ENCODE results near the gene ATP8A2. TPM values are rescaled to one million over a fixed set of nuclear protein-coding genes. Genes with fewer than 3 reads are reported as not detected.

ATP8A2 gene
- total RNA-seq, 1 donor from 2014 or later, result 39.1 TPM

DNA sequence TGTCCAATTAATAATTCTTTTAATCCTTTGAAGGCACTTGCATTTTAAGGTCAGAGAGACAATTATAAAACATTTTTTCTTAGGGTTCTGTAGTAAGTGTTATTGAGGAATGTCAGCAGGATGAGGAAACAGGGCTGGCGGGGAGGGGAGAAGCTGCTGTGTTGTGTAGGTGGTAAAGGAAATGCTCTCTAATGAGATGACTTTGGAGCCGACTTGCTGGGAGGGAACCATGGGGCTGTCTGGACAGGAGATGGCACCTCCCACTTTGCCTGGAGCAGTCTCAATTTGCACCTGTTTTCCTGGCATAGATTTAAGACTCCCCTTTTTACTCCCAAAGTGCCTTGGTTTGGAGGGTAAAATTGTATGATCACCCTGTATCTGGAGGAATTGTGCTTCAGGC, 230.4 kb downstream of the ATP8A2 start:
- no peaks in the 10 kb centered on the region for H3K4me1 Mint-ChIP-seq
- H3K36me3 Mint-ChIP-seq, result peaks cover 13% of the 10 kb centered on the region
- H3K27ac Mint-ChIP-seq, result no peak overlapping the region
- H3K9me3 Mint-ChIP-seq, result no peaks in the 10 kb centered on the region
- H3K27me3 Mint-ChIP-seq (ENCODE audit: low read depth), result no peaks in the 10 kb centered on the region
- no peak for DNase-seq (ENCODE audit: low spot score in 2 of 2, unreplicated experiment in 2 of 2)
- H3K4me3 Mint-ChIP-seq, result no peak overlapping the region
- no peak for TF ChIP-seq CTCF (IDR thresholded peaks at IDR 0.05; ENCODE audit: unreplicated experiment)

DNA sequence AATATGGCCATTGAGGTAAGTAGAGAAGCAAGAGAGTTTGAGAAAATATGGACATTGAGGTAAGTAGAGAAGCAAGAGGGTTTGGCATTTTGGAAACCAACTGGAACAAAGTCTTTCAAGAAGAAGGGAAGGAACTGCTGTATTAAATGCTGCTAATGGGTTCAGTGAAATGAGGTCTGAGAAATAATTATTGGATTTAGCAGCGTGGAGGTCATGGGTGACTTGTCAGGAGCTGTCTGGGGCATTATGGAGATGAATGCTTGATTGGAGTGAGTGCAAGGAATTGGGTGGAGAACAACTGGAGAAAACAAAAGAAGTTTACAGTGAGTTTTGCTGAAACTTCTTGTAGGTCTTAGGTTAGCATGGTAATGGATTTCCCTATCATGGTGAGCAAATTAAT, 232.3 kb downstream of the ATP8A2 start:
- Mint-ChIP-seq H3K27ac (no peak overlapping the region), H3K27me3 (ENCODE audit: low read depth) (no peaks in the 10 kb centered on the region), H3K36me3 (peaks cover 15% of the 10 kb centered on the region), H3K9me3 (peaks cover 4% of the 10 kb centered on the region), H3K4me1 (peaks cover 9% of the 10 kb centered on the region), H3K4me3 (no peak overlapping the region)
- no peak for TF ChIP-seq CTCF (IDR thresholded peaks at IDR 0.05; ENCODE audit: unreplicated experiment)
- DNase-seq (ENCODE audit: low spot score in 2 of 2, unreplicated experiment in 2 of 2), result no peak

DNA sequence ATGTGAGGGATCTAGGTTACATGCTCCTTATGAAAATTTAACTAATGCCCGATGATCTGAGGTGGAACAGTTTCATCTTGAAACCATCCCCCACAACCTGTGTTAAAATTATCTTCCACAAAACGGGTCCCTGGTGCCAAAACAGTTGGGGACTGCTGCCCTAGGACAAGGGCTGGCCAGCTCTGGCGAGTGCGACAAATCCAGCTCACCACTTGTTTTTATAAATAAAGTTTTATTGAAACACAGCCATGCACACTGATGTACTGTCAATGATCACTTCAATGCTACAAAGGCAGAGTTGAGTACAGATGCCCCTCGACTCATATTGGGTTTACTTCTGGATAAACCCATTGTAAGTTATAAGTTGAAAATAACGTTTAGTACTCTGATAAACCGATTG, 235.3 kb downstream of the ATP8A2 start:
- no peak for TF ChIP-seq CTCF (IDR thresholded peaks at IDR 0.05; ENCODE audit: unreplicated experiment)
- Mint-ChIP-seq H3K9me3 (peaks cover 30% of the 10 kb centered on the region), H3K27me3 (ENCODE audit: low read depth) (no peaks in the 10 kb centered on the region), H3K4me1 (peaks cover 9% of the 10 kb centered on the region), H3K4me3 (no peak overlapping the region), H3K27ac (no peak overlapping the region), H3K36me3 (peaks cover 19% of the 10 kb centered on the region)
- DNase-seq (ENCODE audit: low spot score in 2 of 2, unreplicated experiment in 2 of 2), result no peak

DNA sequence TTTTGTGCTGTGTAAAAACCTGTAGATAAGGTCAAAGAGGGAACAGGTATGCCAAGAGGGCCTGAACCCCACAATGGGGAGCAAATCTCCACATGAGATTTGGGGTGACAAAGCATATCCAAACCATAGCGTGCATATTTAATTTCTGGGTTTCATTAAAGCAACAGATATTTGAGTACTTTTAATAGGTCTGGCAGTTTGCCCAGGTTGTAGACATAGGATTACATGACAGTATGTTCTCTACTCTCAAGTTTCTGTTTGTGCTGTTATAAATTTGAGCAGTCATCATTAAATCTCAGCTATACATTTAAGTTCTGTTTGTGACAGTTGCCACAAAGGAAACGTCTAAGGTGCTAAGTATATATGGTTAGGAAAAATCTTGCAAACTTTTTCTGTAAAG, 236.4 kb downstream of the ATP8A2 start:
- no peak overlapping the region for H3K4me3 Mint-ChIP-seq
- no peak overlapping the region for H3K27ac Mint-ChIP-seq
- peaks cover 9% of the 10 kb centered on the region for H3K4me1 Mint-ChIP-seq
- H3K36me3 Mint-ChIP-seq, result peaks cover 27% of the 10 kb centered on the region
- TF ChIP-seq CTCF (IDR thresholded peaks at IDR 0.05; ENCODE audit: unreplicated experiment), result no peak
- no peak for DNase-seq (ENCODE audit: low spot score in 2 of 2, unreplicated experiment in 2 of 2)
- H3K9me3 Mint-ChIP-seq, result peaks cover 40% of the 10 kb centered on the region
- H3K27me3 Mint-ChIP-seq (ENCODE audit: low read depth), result no peaks in the 10 kb centered on the region

DNA sequence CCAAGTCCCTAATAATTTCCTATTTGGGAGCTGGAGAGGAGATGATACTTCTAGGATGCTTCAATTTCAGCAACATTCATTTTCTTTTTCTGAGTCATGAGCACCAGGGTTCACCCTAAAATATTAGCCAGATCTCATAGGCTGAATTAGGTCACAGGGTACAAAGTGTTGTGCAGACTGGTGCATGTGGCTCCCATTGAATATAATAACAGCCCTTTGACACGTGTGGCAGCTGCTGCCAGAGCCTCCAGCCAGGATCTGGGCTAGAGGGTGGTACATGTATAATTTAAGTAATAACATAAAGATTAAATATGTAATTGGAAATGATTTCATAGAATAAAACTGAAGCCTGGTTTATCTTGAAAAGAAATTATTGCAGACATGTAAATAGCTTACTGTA, 244.9 kb downstream of the ATP8A2 start:
- peaks cover 2% of the 10 kb centered on the region for H3K27me3 Mint-ChIP-seq (ENCODE audit: low read depth)
- H3K9me3 Mint-ChIP-seq, result peaks cover 38% of the 10 kb centered on the region
- TF ChIP-seq CTCF (IDR thresholded peaks at IDR 0.05; ENCODE audit: unreplicated experiment), result no peak
- H3K4me3 Mint-ChIP-seq, result no peak overlapping the region
- DNase-seq (ENCODE audit: low spot score in 2 of 2, unreplicated experiment in 2 of 2), result no peak
- no peak overlapping the region for H3K27ac Mint-ChIP-seq
- H3K36me3 Mint-ChIP-seq, result peaks cover 31% of the 10 kb centered on the region
- no peaks in the 10 kb centered on the region for H3K4me1 Mint-ChIP-seq

- H3K4me3 Mint-ChIP-seq, result no peak overlapping the region
- no peaks in the 10 kb centered on the region for H3K4me1 Mint-ChIP-seq
- TF ChIP-seq CTCF (IDR thresholded peaks at IDR 0.05; ENCODE audit: unreplicated experiment), result no peak
- H3K36me3 Mint-ChIP-seq, result peaks cover 10% of the 10 kb centered on the region
- peaks cover 10% of the 10 kb centered on the region for H3K9me3 Mint-ChIP-seq
- no peak for DNase-seq (ENCODE audit: low spot score in 2 of 2, unreplicated experiment in 2 of 2)
- peaks cover 2% of the 10 kb centered on the region for H3K27me3 Mint-ChIP-seq (ENCODE audit: low read depth)
- no peak overlapping the region for H3K27ac Mint-ChIP-seq
These were observed 248.1 kb downstream of the ATP8A2 start for GRCh38 chr13:25619897-25620296.

All from mesothelial cell of epicardium (in vitro differentiated cells).